ENCODE measurements around the gene VCAN. TPM values are rescaled to one million over a fixed set of nuclear protein-coding genes. Genes with fewer than 3 reads are reported as not detected.

Gene VCAN
- total RNA-seq, 4 donors from 2014 or later = 51.6 to 144 (median 91.3) TPM

DNA sequence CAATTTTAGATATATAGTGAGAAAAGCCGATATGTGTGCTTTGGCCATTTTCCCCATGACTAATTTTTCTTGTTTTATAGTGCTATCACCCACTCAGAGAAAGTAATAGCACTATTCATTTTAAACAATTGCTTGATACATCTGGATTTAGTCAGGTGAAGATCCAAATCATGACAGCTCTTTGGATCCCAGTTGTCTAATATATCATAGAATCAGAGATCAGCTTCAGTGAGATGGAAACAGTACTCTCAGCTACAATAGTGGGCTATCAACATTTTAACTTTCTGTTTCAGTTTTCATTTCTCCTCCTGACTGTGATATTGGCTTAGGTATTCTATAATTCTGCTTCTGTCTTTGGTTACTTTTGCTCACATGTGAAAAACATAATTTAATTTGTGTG, 38.7 kb downstream of the VCAN start:
- DNase-seq (ENCODE audit: low spot score) (no peak), ATAC-seq (ENCODE audit: low FRiP score) (no peak)
- TF ChIP-seq, protein P1, sequence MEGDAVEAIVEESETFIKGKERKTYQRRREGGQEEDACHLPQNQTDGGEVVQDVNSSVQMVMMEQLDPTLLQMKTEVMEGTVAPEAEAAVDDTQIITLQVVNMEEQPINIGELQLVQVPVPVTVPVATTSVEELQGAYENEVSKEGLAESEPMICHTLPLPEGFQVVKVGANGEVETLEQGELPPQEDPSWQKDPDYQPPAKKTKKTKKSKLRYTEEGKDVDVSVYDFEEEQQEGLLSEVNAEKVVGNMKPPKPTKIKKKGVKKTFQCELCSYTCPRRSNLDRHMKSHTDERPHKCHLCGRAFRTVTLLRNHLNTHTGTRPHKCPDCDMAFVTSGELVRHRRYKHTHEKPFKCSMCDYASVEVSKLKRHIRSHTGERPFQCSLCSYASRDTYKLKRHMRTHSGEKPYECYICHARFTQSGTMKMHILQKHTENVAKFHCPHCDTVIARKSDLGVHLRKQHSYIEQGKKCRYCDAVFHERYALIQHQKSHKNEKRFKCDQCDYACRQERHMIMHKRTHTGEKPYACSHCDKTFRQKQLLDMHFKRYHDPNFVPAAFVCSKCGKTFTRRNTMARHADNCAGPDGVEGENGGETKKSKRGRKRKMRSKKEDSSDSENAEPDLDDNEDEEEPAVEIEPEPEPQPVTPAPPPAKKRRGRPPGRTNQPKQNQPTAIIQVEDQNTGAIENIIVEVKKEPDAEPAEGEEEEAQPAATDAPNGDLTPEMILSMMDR (IDR thresholded peaks at IDR 0.05) = no peak

DNA sequence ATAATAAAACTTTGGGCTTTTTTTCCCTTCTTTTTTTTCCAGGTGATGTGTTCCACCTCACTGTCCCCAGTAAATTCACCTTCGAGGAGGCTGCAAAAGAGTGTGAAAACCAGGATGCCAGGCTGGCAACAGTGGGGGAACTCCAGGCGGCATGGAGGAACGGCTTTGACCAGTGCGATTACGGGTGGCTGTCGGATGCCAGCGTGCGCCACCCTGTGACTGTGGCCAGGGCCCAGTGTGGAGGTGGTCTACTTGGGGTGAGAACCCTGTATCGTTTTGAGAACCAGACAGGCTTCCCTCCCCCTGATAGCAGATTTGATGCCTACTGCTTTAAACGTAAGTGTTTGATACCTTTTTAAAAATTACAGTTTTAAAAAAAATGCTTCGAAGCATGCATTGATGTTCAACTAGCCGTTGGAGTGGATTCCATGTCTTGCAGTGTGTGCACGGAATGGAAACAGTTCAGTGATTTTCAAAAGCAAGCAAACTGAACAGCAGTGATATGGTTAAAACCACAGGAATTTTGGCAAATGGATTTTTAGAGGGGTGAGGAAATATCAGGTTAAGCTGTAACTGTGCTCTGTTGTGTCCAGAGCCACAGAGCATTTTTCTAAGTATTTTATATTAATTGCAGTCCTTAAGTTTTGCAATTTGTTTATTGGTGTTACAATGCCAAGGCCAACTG, 40.7 kb downstream of the VCAN start:
- no peak for DNase-seq (ENCODE audit: low spot score)
- no peak for ATAC-seq (ENCODE audit: low FRiP score)
- TF ChIP-seq, protein P1 (IDR thresholded peaks at IDR 0.05) = no peak

DNA sequence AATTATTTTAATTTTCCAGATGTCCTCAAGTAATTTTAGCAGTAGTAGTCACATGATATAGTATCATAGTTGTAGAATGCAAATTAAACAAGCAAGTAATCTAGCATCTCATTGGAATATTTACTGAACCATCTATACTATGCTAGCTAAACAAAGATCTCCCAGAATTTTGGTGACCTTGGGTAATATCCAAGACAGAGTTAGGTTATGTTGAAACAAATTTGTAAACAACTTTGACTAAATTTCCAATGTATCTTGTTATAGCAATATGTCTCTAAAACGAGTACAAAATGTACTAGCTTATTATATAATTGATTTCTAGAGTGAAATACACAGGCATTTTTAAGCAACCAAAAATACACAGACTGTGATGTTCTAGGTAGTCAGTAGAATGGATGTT, 41.5 kb downstream of the VCAN start:
- TF ChIP-seq, protein P1 (IDR thresholded peaks at IDR 0.05) = no peak
- DNase-seq (ENCODE audit: low spot score) = no peak
- no peak for ATAC-seq (ENCODE audit: low FRiP score)

DNA sequence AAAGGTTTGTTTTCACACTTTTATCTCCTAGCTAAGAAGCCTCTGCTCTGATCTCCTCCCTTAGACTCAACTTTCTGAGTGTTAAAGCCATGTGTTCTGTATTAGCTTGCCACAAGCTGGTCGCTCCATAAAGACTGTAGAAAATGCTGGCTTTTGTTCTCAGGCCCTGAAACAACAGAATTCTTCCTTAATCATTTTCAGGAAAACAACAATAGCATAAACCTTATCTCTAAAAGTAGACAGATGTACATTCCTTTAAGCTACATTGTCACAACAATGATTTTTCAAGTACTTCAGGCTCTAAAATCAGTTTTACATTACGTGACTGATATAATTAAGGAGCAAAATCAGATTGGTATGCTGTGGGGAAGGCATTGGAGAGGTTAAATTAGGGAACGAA, 41.9 kb downstream of the VCAN start:
- TF ChIP-seq, protein P1 (IDR thresholded peaks at IDR 0.05) = no peak
- no peak for DNase-seq (ENCODE audit: low spot score)
- ATAC-seq (ENCODE audit: low FRiP score) = no peak

DNA sequence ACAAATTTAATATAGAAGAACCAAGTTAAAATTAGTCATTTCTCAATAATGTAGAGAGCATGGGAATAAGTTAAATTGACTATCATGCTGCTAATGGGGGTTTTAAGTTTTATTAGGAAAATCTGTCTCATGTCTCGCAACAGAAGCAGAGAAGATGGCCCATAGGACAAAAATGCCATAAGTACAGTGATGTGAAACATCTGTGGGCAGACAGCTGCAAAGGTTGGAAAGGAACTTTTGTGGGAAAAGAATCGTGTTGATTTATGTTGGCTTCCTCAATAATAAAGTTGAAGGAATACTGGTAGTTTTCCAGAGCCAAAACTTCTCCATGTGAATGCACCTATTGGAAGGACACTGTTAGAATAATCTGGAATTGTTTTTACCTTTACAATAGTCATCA, 44.8 kb downstream of the VCAN start:
- TF ChIP-seq, protein P1 (IDR thresholded peaks at IDR 0.05) = no peak
- DNase-seq (ENCODE audit: low spot score) (no peak), ATAC-seq (ENCODE audit: low FRiP score) (no peak)

DNA sequence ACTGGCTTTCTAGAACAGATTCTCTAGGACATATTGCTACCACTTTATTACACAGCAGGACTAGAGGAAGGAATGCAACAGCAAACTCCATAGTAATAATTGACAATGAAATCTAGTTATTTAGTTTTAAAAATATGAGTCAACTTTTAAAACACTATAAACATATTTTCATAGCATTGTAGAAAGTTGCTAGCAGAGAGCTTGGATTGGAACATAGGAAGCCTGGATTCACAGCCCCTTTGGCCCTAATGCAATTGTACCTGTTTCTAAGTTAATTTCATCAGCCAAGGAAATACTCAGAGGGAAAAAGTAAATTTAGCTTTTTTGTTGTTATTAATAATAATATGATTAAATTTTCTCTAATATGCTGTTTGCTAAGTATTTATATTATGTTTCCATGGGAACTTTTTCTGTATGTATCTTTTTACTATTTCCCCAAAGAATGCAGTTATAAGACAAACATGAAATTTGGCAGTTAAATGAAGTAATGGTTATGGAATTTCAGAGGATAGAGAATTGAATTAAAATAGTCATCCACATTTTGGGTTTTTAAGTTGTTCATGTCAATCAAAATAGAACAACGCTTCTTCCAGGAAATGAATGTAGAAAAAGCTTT, 45.6 kb downstream of the VCAN start:
- DNase-seq (ENCODE audit: low spot score) = no peak
- ATAC-seq (ENCODE audit: low FRiP score) = no peak
- TF ChIP-seq, protein P1 (IDR thresholded peaks at IDR 0.05) = no peak

DNA sequence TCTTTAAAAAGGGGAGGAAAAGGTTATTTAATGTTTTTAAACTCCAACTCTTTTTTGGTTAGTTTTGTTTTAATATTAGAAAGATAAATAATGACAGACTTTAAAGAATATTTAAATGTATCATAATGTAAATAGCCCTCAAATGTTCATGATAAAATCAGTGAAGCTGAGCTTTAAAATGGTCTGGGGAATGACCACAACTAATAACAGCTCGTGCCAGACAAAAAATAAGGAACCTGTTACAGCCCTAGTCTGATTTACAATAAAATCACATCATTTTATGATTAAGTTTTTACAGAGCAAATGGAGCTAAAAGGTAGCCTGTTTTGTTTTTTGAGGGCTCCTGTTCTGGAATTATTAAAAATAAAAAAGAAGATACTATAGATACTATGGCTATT, 46.1 kb downstream of the VCAN start:
- no peak for ATAC-seq (ENCODE audit: low FRiP score)
- DNase-seq (ENCODE audit: low spot score) = no peak
- TF ChIP-seq, protein P1 (IDR thresholded peaks at IDR 0.05) = no peak
